Spleen (tissue), 11 donors: ENCODE data around the gene KRT17. TPM values are rescaled to one million over a fixed set of nuclear protein-coding genes. Genes with fewer than 3 reads are reported as not detected.

Experiments
- DNase-seq: peaks from one replicate; pipeline ENCODE4 v3.0.0-alpha.2; 2020
- H3K27ac ChIP-seq, 8 donors: fragments of 200-600 bp; sonication (generic) in 7 of 8; 1 replicate in 4 of 8; 2 replicates in 4 of 8; pipeline versions ENCODE4 v1.5.0 to v1.8.0; 2016 to 2021; ENCODE audit warnings: inconsistent platforms in 4 of 8, mild to moderate bottlenecking in 4 of 8, moderate library complexity in 1 of 8
- H3K27me3 ChIP-seq, 7 donors: fragments of 200-600 bp; sonication (generic) in 6 of 7; replicated peaks in 1 of 7; 1 replicate in 4 of 7; 2 replicates in 3 of 7; pipeline versions ENCODE4 v1.5.0 to v1.8.0; 2016 to 2021; ENCODE audit warnings: inconsistent platforms in 3 of 7, mild to moderate bottlenecking in 1 of 7
- H3K36me3 ChIP-seq, 6 donors: fragments of 200-600 bp; sonication (generic) in 5 of 6; 1 replicate in 4 of 6; 2 replicates in 2 of 6; pipeline versions ENCODE4 v1.5.0 to v1.8.0; 2016 to 2021; ENCODE audit warnings: inconsistent platforms in 2 of 6
- H3K4me1 ChIP-seq, 6 donors: fragments of 200-600 bp; sonication (generic) in 5 of 6; 1 replicate in 3 of 6; 2 replicates in 3 of 6; pipeline versions ENCODE4 v1.5.0 to v1.8.0; 2016 to 2021; ENCODE audit warnings: inconsistent platforms in 3 of 6
- H3K4me3 ChIP-seq, 8 donors: fragments of 200-600 bp; sonication (generic) in 7 of 8; 1 replicate in 4 of 8; 2 replicates in 4 of 8; pipeline versions ENCODE4 v1.5.0 to v1.8.0; 2016 to 2021; ENCODE audit warnings: inconsistent platforms in 4 of 8, mild to moderate bottlenecking in 4 of 8, moderate library complexity in 2 of 8
- H3K9me3 ChIP-seq, 8 donors: fragments of 200-600 bp; sonication (generic) in 7 of 8; 1 replicate in 4 of 8; 2 replicates in 4 of 8; pipeline versions ENCODE4 v1.5.0 to v1.8.0; 2016 to 2021; ENCODE audit warnings: inconsistent platforms in 4 of 8
- POLR2A ChIP-seq, 3 donors: fragments of 450-650 bp; IDR thresholded peaks; one replicate each; pipeline ENCODE4 v1.5.1; 2017; ENCODE audit warnings: antibody characterized with exemption in 3 of 3, mild to moderate bottlenecking in 1 of 3
- POLR2AphosphoS5 ChIP-seq, 3 donors: sonication (generic); formaldehyde crosslinking; IDR thresholded peaks; one replicate each; pipeline ENCODE4 v1.5.1; 2017; ENCODE audit warnings: antibody characterized with exemption in 3 of 3
- WGBS, 5 donors: extraction: QIAGEN DNeasy Blood & Tissue Kit in 3 of 5; methylation state at CpG; one replicate each; pipeline versions ENCODE4 v1.1.5 to v1.1.7; 2013 to 2018; 5-methylcytosine and 5-hydroxymethylcytosine counted together
- intact Hi-C: fragments of 100-400 bp; cut with DNase I; formaldehyde crosslinking; loops from one replicate; pipeline ENCODE4 v1.15.0; 2023; ENCODE audit warnings: low total_unique reads
- polyA plus RNA-seq, 3 donors: library from polyadenylated mRNA; stranded (reverse); fragments of 200-250 nt; gene quantifications; one replicate each; pipeline ENCODE4 v1.2.1, GENCODE V29; 2013
- total RNA-seq, 7 donors: library from RNA; depleted of rRNA in 3 of 7; stranded (reverse); fragments of >200 nt in 3 of 7; fragmentation: NEBNext Ultra II Directional in 4 of 7; extraction: Animal tissue kit (Norgen Biotek cat#: 25700) in 4 of 7; gene quantifications; one replicate each; pipeline versions ENCODE4 v1.1.0 to v1.2.1, GENCODE V29; 2016 to 2021
- TF ChIP-seq, protein P1 (sequence below), 11 experiments: fragments of 200-600 bp in 7 of 11; fragments of 450-650 bp in 4 of 11; sonication (generic) in 4 of 11; IDR thresholded peaks in 8 of 11; conservative IDR thresholded peaks in 3 of 11; 1 replicate in 7 of 11; 2 replicates in 4 of 11; pipeline versions ENCODE4 v1.4.0 to v1.8.0; 2016 to 2021; ENCODE audit warnings: antibody characterized with exemption in 11 of 11, inconsistent platforms in 4 of 11, mild to moderate bottlenecking in 1 of 11
- donor health status: healthy with polysubstance abuse.
- donor health status: DM: no; HTN: no; CAD: no; lungs with moderate emphysema.
- donor health status: DM: no; HTN: no; CAD: no.
- donor health status: Bipolar disorder and iron deficiency.
- donor health status: healthy.
- donor health status: DM: no; HTN: no; CAD: no.
- donor health status: DM: yes; HTN: yes; CAD: no.

Gene KRT17
- total and polyA plus RNA-seq, 10 donors = 0.58 to 1.2 (median 0.70) TPM; not detected in 7

DNA sequence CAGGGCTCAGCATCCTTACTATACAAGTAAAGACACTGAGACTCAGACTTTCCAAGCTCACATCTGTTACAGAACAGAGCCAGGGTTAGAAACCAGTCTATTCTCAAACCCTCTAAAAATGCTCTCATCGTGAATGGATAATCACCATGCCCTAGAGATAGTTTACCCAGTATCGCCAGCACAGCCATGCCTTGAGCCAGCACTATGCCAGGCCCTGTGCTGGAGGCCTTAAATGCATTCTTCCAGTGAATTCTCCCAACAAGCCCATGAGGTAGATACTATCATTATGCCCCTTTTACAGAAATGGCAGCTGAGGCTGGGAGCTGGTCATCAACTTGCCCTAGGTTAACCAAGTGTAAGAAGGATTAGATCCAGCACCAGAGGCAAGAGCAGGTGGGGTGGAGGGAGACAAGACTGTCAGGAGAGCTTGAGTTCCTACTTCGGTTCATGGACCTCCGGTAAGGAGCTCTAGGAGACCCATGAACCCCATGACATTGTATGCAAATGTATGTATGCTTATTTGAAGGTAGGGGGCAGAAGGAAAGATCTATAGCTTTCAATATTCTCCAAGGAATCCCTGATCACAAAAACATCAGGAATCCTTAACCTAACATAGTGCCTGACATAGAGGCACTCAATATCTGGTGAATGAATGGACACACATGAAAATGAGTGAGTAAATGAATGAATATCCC, 42.9 kb downstream of the KRT17 start:
- peaks cover 0 to 9% (median 2%) of the 10 kb centered on the region in 6 donors for H3K4me1 ChIP-seq
- DNase-seq = no peak

DNA sequence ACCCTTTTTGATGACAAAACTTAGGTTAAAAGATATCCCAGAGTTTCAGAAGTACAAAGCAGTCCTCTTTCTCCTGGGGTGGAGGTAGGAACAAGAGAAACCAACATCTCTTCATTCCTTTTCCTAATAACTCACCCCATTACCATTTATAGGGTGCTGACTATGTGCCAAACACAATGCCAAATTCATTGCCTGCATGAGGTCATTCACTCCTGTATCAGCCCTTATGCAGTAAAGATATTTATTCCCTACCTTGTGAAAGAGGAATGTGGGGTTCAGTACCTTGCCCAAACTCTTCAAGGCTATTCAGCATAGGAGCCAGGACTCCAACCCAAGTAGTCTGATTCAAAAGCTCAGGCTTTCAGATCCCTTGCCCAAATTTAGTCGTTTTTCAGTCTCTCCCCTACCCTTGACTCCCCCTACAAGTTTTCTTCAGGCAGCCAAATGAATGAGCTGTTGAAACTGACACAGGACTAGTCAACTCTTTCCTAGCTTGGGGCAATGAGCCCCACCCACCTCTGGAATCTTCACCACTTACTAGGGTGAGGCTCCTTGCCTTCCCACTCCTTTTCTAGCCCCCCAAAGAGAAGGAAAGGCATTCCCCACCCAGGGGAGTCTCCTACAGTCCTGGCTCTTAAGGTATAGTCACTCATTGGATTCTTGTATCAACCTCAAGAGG, 43.5 kb downstream of the KRT17 start:
- intact Hi-C loops = no loop called here
- H3K9me3 ChIP-seq = no peaks in the 10 kb centered on the region
- peaks cover 0 to 73% (median 6%) of the 10 kb centered on the region in 7 donors for H3K27me3 ChIP-seq
- H3K4me3 ChIP-seq = no peak overlapping the region
- WGBS, 5 donors = 37 to 73% (median 54%) methylated on average over 1 of the region's 1 CpG
- no peak for DNase-seq
- TF ChIP-seq POLR2A (IDR thresholded peaks at IDR 0.05) (no peak), POLR2AphosphoS5 (IDR thresholded peaks at IDR 0.05) (no peak)
- TF ChIP-seq, protein P1, sequence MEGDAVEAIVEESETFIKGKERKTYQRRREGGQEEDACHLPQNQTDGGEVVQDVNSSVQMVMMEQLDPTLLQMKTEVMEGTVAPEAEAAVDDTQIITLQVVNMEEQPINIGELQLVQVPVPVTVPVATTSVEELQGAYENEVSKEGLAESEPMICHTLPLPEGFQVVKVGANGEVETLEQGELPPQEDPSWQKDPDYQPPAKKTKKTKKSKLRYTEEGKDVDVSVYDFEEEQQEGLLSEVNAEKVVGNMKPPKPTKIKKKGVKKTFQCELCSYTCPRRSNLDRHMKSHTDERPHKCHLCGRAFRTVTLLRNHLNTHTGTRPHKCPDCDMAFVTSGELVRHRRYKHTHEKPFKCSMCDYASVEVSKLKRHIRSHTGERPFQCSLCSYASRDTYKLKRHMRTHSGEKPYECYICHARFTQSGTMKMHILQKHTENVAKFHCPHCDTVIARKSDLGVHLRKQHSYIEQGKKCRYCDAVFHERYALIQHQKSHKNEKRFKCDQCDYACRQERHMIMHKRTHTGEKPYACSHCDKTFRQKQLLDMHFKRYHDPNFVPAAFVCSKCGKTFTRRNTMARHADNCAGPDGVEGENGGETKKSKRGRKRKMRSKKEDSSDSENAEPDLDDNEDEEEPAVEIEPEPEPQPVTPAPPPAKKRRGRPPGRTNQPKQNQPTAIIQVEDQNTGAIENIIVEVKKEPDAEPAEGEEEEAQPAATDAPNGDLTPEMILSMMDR (IDR thresholded peaks at IDR 0.05 in 8 of 11, conservative IDR thresholded peaks at IDR 0.05 in 3 of 11) = no peak
- peaks cover 0 to 9% (median 2%) of the 10 kb centered on the region in 6 donors for H3K4me1 ChIP-seq
- no peaks in the 10 kb centered on the region for H3K36me3 ChIP-seq
- H3K27ac ChIP-seq = no peak overlapping the region

More for the DNA sequence above, 42.9 kb downstream of the KRT17 start:
- H3K36me3 ChIP-seq = no peaks in the 10 kb centered on the region
- H3K27ac ChIP-seq = no peak overlapping the region
- TF ChIP-seq POLR2A (IDR thresholded peaks at IDR 0.05) = no peak
- TF ChIP-seq, protein P1 (IDR thresholded peaks at IDR 0.05 in 8 of 11, conservative IDR thresholded peaks at IDR 0.05 in 3 of 11) = no peak
- TF ChIP-seq POLR2AphosphoS5 (IDR thresholded peaks at IDR 0.05) = no peak
- H3K27me3 ChIP-seq = peaks cover 0 to 69% (median 5%) of the 10 kb centered on the region in 7 donors
- WGBS, 5 donors = 85 to 96% (median 90%) methylated on average over 4 of the region's 4 CpGs
- intact Hi-C loops = no loop called here
- no peak overlapping the region for H3K4me3 ChIP-seq
- no peaks in the 10 kb centered on the region for H3K9me3 ChIP-seq

DNA sequence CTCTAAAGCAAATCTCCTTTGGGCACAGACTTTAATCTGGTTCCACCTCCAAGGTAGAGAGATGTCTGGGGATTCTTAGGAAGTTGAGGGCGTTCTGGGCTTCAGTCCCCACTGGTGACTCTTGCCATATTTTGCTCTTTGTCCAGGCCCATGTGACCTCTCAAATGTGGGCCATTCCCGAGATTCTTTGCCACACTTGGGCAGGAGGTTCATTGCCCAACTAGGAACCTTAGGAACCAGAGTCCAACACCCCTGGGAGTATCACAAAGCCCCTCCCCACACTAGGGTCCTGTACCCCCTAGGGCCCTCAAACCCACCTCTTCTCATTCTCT, 44.2 kb downstream of the KRT17 start:
- no peak overlapping the region for H3K4me3 ChIP-seq
- intact Hi-C loops = no loop called here
- H3K27ac ChIP-seq = no peak overlapping the region
- H3K27me3 ChIP-seq = peaks cover 0 to 73% (median 6%) of the 10 kb centered on the region in 7 donors
- H3K36me3 ChIP-seq = no peaks in the 10 kb centered on the region
- no peak for DNase-seq
- H3K9me3 ChIP-seq = no peaks in the 10 kb centered on the region
- TF ChIP-seq POLR2A (IDR thresholded peaks at IDR 0.05) (no peak), POLR2AphosphoS5 (IDR thresholded peaks at IDR 0.05) (no peak)
- TF ChIP-seq, protein P1 (IDR thresholded peaks at IDR 0.05 in 8 of 11, conservative IDR thresholded peaks at IDR 0.05 in 3 of 11) = no peak
- H3K4me1 ChIP-seq = peaks cover 0 to 9% (median 2%) of the 10 kb centered on the region in 6 donors
- 71 to 81% (median 77%) methylated on average over 2 of the region's 2 CpGs for WGBS, 5 donors
